HepG2 (cell line): Measurements from ENCODE around the gene AGAP3. TPM values are rescaled to one million over a fixed set of nuclear protein-coding genes. Genes with fewer than 3 reads are reported as not detected.

Experiments
- ARHGAP35 ChIP-seq: sonication (generic); formaldehyde crosslinking; IDR thresholded peaks from 2 replicates; pipeline ENCODE4 v1.9.0; 2022; ENCODE audit warnings: mild to moderate bottlenecking, inconsistent platforms, moderate library complexity, missing genetic modification reagents, borderline replicate concordance
- ATRX ChIP-seq: sonication (generic); formaldehyde crosslinking; IDR thresholded peaks from 2 replicates; pipeline ENCODE4 v1.4.0; 2020; ENCODE audit warnings: missing genetic modification reagents, borderline replicate concordance
- CENPT ChIP-seq: sonication (generic); formaldehyde crosslinking; IDR thresholded peaks from 2 replicates; pipeline ENCODE4 v1.8.0; 2022; ENCODE audit warnings: low read depth, mild to moderate bottlenecking, moderate library complexity, missing genetic modification reagents
- FIP1L1 ChIP-seq: fragments of 200-400 bp; formaldehyde crosslinking; IDR thresholded peaks from 2 replicates; pipeline ENCODE4 v1.6.1; 2018; ENCODE audit warnings: low read depth, mild to moderate bottlenecking, low read length, moderate library complexity, borderline replicate concordance; ENCODE audit not compliant: insufficient read depth
- GATAD2A ChIP-seq: IDR thresholded peaks from 2 replicates; pipeline ENCODE4 v1.6.1; 2016
- HDAC1 ChIP-seq: sonication (generic); formaldehyde crosslinking; IDR thresholded peaks from 2 replicates; pipeline ENCODE4 v1.5.1; 2020; ENCODE audit warnings: mild to moderate bottlenecking, missing genetic modification reagents
- HES4 ChIP-seq: sonication (generic); formaldehyde crosslinking; IDR thresholded peaks from 2 replicates; pipeline ENCODE4 v1.9.0; 2021; ENCODE audit warnings: mild to moderate bottlenecking, missing genetic modification reagents, borderline replicate concordance
- HINFP ChIP-seq: sonication (generic); formaldehyde crosslinking; IDR thresholded peaks from 2 replicates; pipeline ENCODE4 v1.4.0; 2020; ENCODE audit warnings: low read depth, mild to moderate bottlenecking, missing genetic modification reagents
- HNRNPK ChIP-seq: fragments of 200-400 bp; formaldehyde crosslinking; IDR thresholded peaks from 2 replicates; pipeline ENCODE4 v1.6.1; 2018; ENCODE audit warnings: low read length, low read depth, moderate library complexity, mild to moderate bottlenecking; ENCODE audit not compliant: poor library complexity, severe bottlenecking
- JUN ChIP-seq: sonication (generic); formaldehyde crosslinking; IDR thresholded peaks from 2 replicates; pipeline ENCODE4 v1.4.0; 2020; ENCODE audit warnings: mild to moderate bottlenecking, missing genetic modification reagents
- MED1 ChIP-seq: sonication (generic); formaldehyde crosslinking; IDR thresholded peaks from 2 replicates; pipeline ENCODE4 v1.4.0; 2020; ENCODE audit warnings: missing genetic modification reagents
- NKX3-1 ChIP-seq: sonication (generic); formaldehyde crosslinking; IDR thresholded peaks from 2 replicates; pipeline ENCODE4 v1.5.0; 2020; ENCODE audit warnings: missing genetic modification reagents
- SNAPC5 ChIP-seq: sonication (generic); formaldehyde crosslinking; IDR thresholded peaks from 2 replicates; pipeline ENCODE4 v1.8.1; 2023; ENCODE audit warnings: mild to moderate bottlenecking, missing genetic modification reagents, borderline replicate concordance
- TEAD2 ChIP-seq: sonication (generic); formaldehyde crosslinking; IDR thresholded peaks from 2 replicates; pipeline ENCODE4 v1.9.0; 2021; ENCODE audit warnings: missing genetic modification reagents
- TRIM24 ChIP-seq: sonication (generic); formaldehyde crosslinking; IDR thresholded peaks from 2 replicates; pipeline ENCODE4 v1.8.0; 2022; ENCODE audit warnings: mild to moderate bottlenecking, missing genetic modification reagents
- ZFP41 ChIP-seq: sonication (generic); formaldehyde crosslinking; IDR thresholded peaks from 2 replicates; pipeline ENCODE4 v1.4.0; 2020; ENCODE audit warnings: mild to moderate bottlenecking, missing genetic modification reagents, borderline replicate concordance
- ZNF124 ChIP-seq: sonication (generic); formaldehyde crosslinking; IDR thresholded peaks from 2 replicates; pipeline ENCODE4 v1.4.0; 2020; ENCODE audit warnings: missing genetic modification reagents
- ZNF598 ChIP-seq: sonication (generic); formaldehyde crosslinking; IDR thresholded peaks from 2 replicates; pipeline ENCODE4 v1.5.1; 2020; ENCODE audit warnings: mild to moderate bottlenecking, missing genetic modification reagents, borderline replicate concordance
- ZNF713 ChIP-seq: sonication (generic); formaldehyde crosslinking; IDR thresholded peaks from 2 replicates; pipeline ENCODE4 v1.4.0; 2020; ENCODE audit warnings: mild to moderate bottlenecking, missing genetic modification reagents
- ZNF746 ChIP-seq: sonication (generic); formaldehyde crosslinking; IDR thresholded peaks from 2 replicates; pipeline ENCODE4 v1.8.0; 2022; ENCODE audit warnings: mild to moderate bottlenecking, missing genetic modification reagents
- ZNF772 ChIP-seq: sonication (generic); formaldehyde crosslinking; IDR thresholded peaks from 2 replicates; pipeline ENCODE4 v1.5.0; 2020; ENCODE audit warnings: mild to moderate bottlenecking, missing genetic modification reagents
- ZNF777 ChIP-seq: sonication (generic); formaldehyde crosslinking; IDR thresholded peaks from 2 replicates; pipeline ENCODE4 v1.4.0; 2020; ENCODE audit warnings: missing genetic modification reagents
- ZNF878 ChIP-seq: sonication (generic); formaldehyde crosslinking; IDR thresholded peaks from 2 replicates; pipeline ENCODE4 v1.8.1; 2023; ENCODE audit warnings: mild to moderate bottlenecking, missing genetic modification reagents, moderate library complexity
- polyA plus RNA-seq, 8 experiments: library from polyadenylated mRNA; depleted of rRNA in 3 of 8; stranded (reverse) in 7 of 8; unstranded in 1 of 8; fragments of >200 nt; fragmentation: Illumina TruSeq in 4 of 8; extraction: Trizol in 4 of 8; gene quantifications; 2 replicates each; pipeline versions ENCODE4 v1.2.1 to v1.2.3, GENCODE V29; 2011 to 2016; ENCODE audit warnings: low read depth in 4 of 8, missing spikeins in 1 of 8, mixed read lengths in 1 of 8; ENCODE audit not compliant: insufficient read depth in 1 of 8
- total RNA-seq, 5 experiments: library from RNA; depleted of rRNA; stranded (reverse); fragments of >200 nt; fragmentation: Illumina TruSeq; extraction: Trizol; gene quantifications; 2 replicates each; pipeline ENCODE4 v1.2.3, GENCODE V29; 2016; ENCODE audit warnings: low read depth in 1 of 5
- TF ChIP-seq, protein P1 (sequence below): sonication (generic); formaldehyde crosslinking; IDR thresholded peaks from 2 replicates; pipeline ENCODE4 v1.4.0; 2020; ENCODE audit warnings: missing genetic modification reagents
- TF ChIP-seq, protein P2 (sequence below): sonication (generic); formaldehyde crosslinking; IDR thresholded peaks from 2 replicates; pipeline ENCODE4 v1.4.0; 2020; ENCODE audit warnings: mild to moderate bottlenecking, missing genetic modification reagents

The AGAP3 gene
- total and polyA plus RNA-seq, 2 of the 13 experiments (the other 11 are each of a cell fraction or from before 2014, with no cell fraction given), result 31.3 to 61.4 TPM

DNA sequence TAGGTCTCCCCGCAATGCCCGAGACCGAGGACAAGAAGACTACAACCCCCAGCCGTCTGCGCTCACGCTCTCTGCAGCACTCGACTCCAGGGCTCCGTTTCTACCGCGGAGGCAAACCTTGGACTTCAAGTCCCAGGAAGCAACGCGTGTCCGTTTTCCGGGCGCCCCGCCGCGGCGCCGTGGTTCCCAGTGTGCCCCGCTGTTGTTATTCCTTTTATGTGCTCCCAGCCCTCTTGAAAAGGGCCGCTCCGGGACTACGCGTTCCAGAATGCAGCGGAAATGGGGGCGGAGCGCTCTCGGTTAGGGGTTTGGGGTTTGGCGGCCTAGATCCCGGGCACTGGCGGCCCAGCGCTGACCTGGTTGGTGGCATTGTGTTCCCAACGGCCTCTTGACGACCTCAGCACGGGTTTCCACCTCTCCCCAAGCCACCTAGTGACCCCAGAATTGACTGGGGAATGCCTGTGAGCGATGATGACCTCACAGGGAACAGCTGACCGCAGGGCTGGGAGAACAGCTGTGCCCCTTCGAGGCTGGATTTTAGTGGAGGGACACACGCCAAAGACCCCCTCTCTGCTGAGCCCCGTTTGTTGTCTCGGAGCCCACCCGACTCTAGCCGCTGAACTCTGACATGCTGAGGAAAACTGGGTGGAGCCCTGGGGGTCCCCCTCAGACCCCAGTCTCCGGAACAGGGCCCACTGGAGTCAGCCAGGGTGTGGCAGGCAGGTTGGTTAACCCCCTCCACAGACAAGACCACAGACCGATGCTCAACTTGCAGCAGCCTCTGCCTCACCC lies 28.1 kb upstream of the AGAP3 start (continued):
- no peak for TF ChIP-seq HINFP (CRISPR knock-in tag)
- TF ChIP-seq CENPT (CRISPR knock-in tag), result no peak
- TF ChIP-seq ZNF124 (CRISPR knock-in tag), result no peak
- peak; percentile 13; the same call in 1 of the 2 replicates for TF ChIP-seq ZNF598
- peak; percentile 77 for TF ChIP-seq ZNF777 (CRISPR knock-in tag)
- TF ChIP-seq ARHGAP35, result no peak
- no peak for TF ChIP-seq ZNF713 (CRISPR knock-in tag)
- peak; percentile 60; the same call in 1 of the 2 replicates for TF ChIP-seq HDAC1 (CRISPR knock-in tag)
- TF ChIP-seq HNRNPK, result peak; percentile 5
- TF ChIP-seq ZNF746 (CRISPR knock-in tag), result no peak
- TF ChIP-seq SNAPC5, result no peak
- TF ChIP-seq ZFP41 (CRISPR knock-in tag), result 0 out of 2 replicates have a peak, but pooled peaks have one; percentile 21
- no peak for TF ChIP-seq HES4 (CRISPR knock-in tag)
- TF ChIP-seq TRIM24 (CRISPR knock-in tag), result no peak
- TF ChIP-seq TEAD2 (CRISPR knock-in tag), result no peak
- TF ChIP-seq GATAD2A (CRISPR knock-in tag), result peak; percentile 58; the same call in 1 of the 2 replicates
- 0 out of 2 replicates have a peak, but pooled peaks have one; percentile 30 for TF ChIP-seq FIP1L1
- peak; percentile 67; the same call in 1 of the 2 replicates for TF ChIP-seq JUN
- TF ChIP-seq, protein P1, sequence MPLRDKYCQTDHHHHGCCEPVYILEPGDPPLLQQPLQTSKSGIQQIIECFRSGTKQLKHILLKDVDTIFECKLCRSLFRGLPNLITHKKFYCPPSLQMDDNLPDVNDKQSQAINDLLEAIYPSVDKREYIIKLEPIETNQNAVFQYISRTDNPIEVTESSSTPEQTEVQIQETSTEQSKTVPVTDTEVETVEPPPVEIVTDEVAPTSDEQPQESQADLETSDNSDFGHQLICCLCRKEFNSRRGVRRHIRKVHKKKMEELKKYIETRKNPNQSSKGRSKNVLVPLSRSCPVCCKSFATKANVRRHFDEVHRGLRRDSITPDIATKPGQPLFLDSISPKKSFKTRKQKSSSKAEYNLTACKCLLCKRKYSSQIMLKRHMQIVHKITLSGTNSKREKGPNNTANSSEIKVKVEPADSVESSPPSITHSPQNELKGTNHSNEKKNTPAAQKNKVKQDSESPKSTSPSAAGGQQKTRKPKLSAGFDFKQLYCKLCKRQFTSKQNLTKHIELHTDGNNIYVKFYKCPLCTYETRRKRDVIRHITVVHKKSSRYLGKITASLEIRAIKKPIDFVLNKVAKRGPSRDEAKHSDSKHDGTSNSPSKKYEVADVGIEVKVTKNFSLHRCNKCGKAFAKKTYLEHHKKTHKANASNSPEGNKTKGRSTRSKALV (CRISPR knock-in tag), result no peak
- TF ChIP-seq, protein P2, sequence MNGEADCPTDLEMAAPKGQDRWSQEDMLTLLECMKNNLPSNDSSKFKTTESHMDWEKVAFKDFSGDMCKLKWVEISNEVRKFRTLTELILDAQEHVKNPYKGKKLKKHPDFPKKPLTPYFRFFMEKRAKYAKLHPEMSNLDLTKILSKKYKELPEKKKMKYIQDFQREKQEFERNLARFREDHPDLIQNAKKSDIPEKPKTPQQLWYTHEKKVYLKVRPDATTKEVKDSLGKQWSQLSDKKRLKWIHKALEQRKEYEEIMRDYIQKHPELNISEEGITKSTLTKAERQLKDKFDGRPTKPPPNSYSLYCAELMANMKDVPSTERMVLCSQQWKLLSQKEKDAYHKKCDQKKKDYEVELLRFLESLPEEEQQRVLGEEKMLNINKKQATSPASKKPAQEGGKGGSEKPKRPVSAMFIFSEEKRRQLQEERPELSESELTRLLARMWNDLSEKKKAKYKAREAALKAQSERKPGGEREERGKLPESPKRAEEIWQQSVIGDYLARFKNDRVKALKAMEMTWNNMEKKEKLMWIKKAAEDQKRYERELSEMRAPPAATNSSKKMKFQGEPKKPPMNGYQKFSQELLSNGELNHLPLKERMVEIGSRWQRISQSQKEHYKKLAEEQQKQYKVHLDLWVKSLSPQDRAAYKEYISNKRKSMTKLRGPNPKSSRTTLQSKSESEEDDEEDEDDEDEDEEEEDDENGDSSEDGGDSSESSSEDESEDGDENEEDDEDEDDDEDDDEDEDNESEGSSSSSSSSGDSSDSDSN (CRISPR knock-in tag), result peak; percentile 64; the same call in 1 of the 2 replicates
- peak; percentile 51 for TF ChIP-seq ZNF878
- TF ChIP-seq MED1 (CRISPR knock-in tag), result peak; percentile 64
- TF ChIP-seq ZNF772, result no peak
- TF ChIP-seq ATRX (CRISPR knock-in tag), result no peak
- TF ChIP-seq NKX3-1 (CRISPR knock-in tag), result 0 out of 2 replicates have a peak, but pooled peaks have one; percentile 60
